Left lung (tissue), 10 donors: ENCODE results near the gene RIPOR3. TPM values are rescaled to one million over a fixed set of nuclear protein-coding genes. Genes with fewer than 3 reads are reported as not detected.
"Not testable (repeated sequence)": the region's sequence is repeated elsewhere in the genome, so short reads cannot be mapped to it uniquely, and the experiment has no call there.

Experiments used
- ATAC-seq: fragments of 200-7000 bp; cut with Tn5 transposase; one replicate; pipeline ENCODE4 v1.9.1; 2020; ENCODE audit warnings: moderate library complexity
- DNase-seq, 4 donors: peaks; one replicate each; pipeline ENCODE4 v3.0.0-alpha.2; 2013 to 2020
- H3K27ac ChIP-seq, 2 donors: fragments of 200-600 bp; sonication (generic) in 1 of 2; one replicate each; pipeline versions ENCODE4 v1.5.0 to v1.8.0; 2020 to 2021
- H3K27me3 ChIP-seq, 2 donors: fragments of 200-600 bp; sonication (generic) in 1 of 2; one replicate each; pipeline versions ENCODE4 v1.5.0 to v1.8.0; 2020 to 2021
- H3K36me3 ChIP-seq, 2 donors: fragments of 200-600 bp; sonication (generic) in 1 of 2; one replicate each; pipeline versions ENCODE4 v1.5.0 to v1.8.0; 2020 to 2021
- H3K4me1 ChIP-seq, 2 donors: fragments of 200-600 bp; one replicate each; pipeline ENCODE4 v1.8.0; 2021
- H3K4me3 ChIP-seq, 2 donors: fragments of 200-600 bp; sonication (generic) in 1 of 2; one replicate each; pipeline versions ENCODE4 v1.5.0 to v1.8.0; 2020 to 2021; ENCODE audit warnings: mild to moderate bottlenecking in 1 of 2
- H3K9me3 ChIP-seq, 2 donors: fragments of 200-600 bp; sonication (generic) in 1 of 2; one replicate each; pipeline versions ENCODE4 v1.5.0 to v1.8.0; 2020 to 2021
- intact Hi-C, 2 donors: fragments of 100-400 bp; cut with DNase I; formaldehyde crosslinking; loops; one replicate each; pipeline versions ENCODE4 v1.11.2 to v1.14.2; 2022
- polyA plus RNA-seq, 6 donors: library from polyadenylated mRNA; unstranded; fragments of 120-200 nt; gene quantifications; one replicate each; pipeline ENCODE4 v1.2.1, GENCODE V29; 2013; ENCODE audit not compliant: insufficient read length in 6 of 6
- total RNA-seq, 2 donors: library from RNA; stranded (reverse); fragmentation: NEBNext Ultra II Directional; extraction: Animal tissue kit (Norgen Biotek cat#: 25700); gene quantifications; one replicate each; pipeline ENCODE4 v1.2.1, GENCODE V29; 2021
- TF ChIP-seq, protein P1 (sequence below), 2 donors: fragments of 200-600 bp; sonication (generic) in 1 of 2; IDR thresholded peaks; one replicate each; pipeline versions ENCODE4 v1.5.0 to v1.8.0; 2021; ENCODE audit warnings: antibody characterized with exemption in 2 of 2
- donor health status: DM: no; HTN: yes; CAD: no.
- donor health status: DM: no; HTN: no; CAD: no.

Gene RIPOR3
- total and polyA plus RNA-seq, 8 donors, result 2.0 to 7.0 (median 2.8) TPM

DNA sequence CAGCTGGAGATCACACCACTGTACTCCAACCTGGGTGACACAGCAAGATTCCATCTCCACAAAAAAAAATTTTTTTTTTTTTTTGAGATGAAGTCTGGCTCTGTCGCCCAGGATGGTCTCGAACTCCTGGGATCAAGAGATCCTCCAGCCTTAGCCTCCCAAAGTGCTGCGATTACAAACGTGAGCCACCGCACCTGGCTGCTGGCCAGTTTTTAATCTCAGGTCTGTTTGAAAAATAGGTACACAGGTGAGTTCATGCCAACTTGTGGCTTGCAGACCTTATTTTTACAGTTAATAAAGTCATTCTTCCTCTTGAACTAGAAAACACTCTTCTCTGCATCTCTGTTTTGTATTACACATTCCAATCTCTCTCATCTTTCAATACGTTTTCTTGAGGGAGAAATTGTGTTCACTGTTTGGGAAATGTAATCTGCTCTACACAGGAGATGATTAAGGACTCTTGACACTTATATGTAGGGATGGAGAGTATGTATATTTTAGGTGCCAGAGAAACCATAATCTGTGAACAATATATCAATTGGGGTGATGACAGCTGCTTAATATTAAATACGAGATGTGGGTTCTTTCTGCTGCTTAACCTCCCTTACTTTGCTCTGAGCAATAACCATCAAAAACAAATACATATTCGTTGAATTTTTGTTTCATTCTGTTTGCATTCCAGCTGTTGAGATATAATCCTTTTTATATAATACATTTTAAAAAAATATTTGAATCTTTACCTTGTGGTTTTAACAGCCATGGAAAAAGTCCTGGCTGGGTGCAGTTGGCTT lies 17.7 kb upstream of the RIPOR3 start:
- DNase-seq (no peak), ATAC-seq (no peak)
- Histone ChIP-seq H3K27ac (no peak overlapping the region), H3K4me1 (peaks cover 0 to 13% of the 10 kb centered on the region in 2 donors), H3K9me3 (no peaks in the 10 kb centered on the region), H3K4me3 (no peak overlapping the region), H3K27me3 (no peaks in the 10 kb centered on the region), H3K36me3 (no peaks in the 10 kb centered on the region)
- TF ChIP-seq, protein P1, sequence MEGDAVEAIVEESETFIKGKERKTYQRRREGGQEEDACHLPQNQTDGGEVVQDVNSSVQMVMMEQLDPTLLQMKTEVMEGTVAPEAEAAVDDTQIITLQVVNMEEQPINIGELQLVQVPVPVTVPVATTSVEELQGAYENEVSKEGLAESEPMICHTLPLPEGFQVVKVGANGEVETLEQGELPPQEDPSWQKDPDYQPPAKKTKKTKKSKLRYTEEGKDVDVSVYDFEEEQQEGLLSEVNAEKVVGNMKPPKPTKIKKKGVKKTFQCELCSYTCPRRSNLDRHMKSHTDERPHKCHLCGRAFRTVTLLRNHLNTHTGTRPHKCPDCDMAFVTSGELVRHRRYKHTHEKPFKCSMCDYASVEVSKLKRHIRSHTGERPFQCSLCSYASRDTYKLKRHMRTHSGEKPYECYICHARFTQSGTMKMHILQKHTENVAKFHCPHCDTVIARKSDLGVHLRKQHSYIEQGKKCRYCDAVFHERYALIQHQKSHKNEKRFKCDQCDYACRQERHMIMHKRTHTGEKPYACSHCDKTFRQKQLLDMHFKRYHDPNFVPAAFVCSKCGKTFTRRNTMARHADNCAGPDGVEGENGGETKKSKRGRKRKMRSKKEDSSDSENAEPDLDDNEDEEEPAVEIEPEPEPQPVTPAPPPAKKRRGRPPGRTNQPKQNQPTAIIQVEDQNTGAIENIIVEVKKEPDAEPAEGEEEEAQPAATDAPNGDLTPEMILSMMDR (IDR thresholded peaks at IDR 0.05), result no peak
- intact Hi-C loops, result no loop called here

DNA sequence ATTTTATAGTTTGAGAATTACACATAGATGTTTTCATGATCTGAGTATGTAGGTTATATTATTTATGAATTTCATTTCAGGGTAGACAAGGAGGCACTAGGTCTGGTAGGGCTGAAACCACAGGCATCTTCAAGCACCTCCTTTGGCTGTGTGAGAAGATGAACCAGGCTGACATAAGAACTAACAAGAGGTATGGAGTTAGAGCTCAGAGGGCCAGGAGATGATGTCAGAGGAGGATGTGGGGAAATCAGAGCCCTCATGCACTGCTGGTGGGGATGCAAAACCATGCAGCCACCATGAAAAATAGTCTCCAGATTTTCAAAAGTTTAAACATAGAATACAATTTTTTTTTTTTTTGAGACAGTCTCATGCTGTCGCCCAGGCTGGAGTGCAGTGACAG lies 13.6 kb upstream of the RIPOR3 start:
- Histone ChIP-seq H3K36me3 (no peaks in the 10 kb centered on the region), H3K4me1 (no peaks in the 10 kb centered on the region), H3K27ac (no peak overlapping the region), H3K27me3 (no peaks in the 10 kb centered on the region), H3K4me3 (no peak overlapping the region), H3K9me3 (no peaks in the 10 kb centered on the region)
- TF ChIP-seq, protein P1 (IDR thresholded peaks at IDR 0.05), result no peak
- ATAC-seq (peak; percentile 64), DNase-seq (no peak)
- intact Hi-C loops, result no loop called here

DNA sequence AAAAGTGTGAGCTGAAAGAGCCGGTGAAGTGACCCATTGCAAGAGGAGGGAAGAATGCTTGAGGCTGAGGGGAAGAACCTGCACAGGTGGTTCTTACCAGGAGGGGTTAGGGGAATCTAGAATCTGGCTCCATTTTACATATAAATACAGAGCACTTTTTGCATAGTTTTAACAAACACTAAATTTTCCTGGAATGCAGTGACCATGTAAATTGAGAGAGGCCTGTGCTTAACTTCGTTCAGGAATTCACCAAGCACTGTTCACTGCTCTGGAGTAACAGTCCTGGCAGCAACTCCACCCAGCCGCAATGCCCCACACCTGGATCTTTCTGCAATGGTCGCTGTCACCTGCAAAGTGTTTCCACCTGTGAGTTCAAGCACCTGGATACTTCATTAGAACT lies 13.2 kb upstream of the RIPOR3 start:
- Histone ChIP-seq H3K27ac (no peak overlapping the region), H3K4me1 (no peaks in the 10 kb centered on the region), H3K4me3 (no peak overlapping the region), H3K27me3 (no peaks in the 10 kb centered on the region), H3K9me3 (no peaks in the 10 kb centered on the region), H3K36me3 (no peaks in the 10 kb centered on the region)
- peak; percentile 62 for ATAC-seq
- DNase-seq, result no peak
- TF ChIP-seq, protein P1 (IDR thresholded peaks at IDR 0.05), result no peak
- intact Hi-C loops, result no loop called here

DNA sequence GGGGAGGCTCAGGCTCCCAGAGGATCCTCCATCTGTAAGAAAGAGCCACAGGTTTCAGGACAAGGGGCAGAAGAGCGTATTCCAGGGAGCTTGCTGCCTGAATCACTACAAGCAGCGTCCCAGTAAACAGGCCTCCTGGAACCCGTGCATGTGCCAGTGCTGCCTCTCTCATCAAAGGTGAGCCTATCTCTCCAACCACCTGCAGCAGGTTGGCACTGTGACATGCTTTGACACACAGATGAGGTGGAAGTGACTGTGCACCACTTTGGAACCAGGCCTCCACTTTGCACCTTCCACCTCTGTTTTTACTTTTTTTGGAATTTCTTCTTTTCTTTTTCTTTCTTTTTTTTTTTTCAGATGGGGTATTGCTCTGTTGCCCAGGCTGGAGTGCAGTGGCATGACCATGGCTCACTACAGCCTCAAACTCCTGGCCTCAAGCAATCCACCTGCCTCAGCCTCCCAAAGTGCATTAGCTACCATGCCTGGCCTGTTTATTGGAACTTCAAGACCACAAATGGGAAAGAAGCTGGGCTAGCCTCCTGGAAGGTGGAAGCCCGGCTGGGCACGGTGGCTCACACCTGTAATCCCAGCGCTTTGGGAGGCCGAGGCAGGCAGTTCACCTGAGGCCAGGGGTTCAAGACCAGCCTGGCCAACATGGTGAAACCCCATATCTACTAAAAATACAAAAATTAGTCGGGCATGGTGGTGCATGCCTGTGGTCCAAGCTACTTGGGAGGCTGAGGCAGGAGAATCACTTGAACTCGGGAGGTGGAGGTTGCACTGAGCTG lies 12.5 kb upstream of the RIPOR3 start:
- H3K27me3 ChIP-seq, H3K27ac ChIP-seq, H3K4me3 ChIP-seq, H3K4me1 ChIP-seq, H3K9me3 ChIP-seq, H3K36me3 ChIP-seq, DNase-seq, intact Hi-C loops, ATAC-seq: not testable (repeated sequence)

DNA sequence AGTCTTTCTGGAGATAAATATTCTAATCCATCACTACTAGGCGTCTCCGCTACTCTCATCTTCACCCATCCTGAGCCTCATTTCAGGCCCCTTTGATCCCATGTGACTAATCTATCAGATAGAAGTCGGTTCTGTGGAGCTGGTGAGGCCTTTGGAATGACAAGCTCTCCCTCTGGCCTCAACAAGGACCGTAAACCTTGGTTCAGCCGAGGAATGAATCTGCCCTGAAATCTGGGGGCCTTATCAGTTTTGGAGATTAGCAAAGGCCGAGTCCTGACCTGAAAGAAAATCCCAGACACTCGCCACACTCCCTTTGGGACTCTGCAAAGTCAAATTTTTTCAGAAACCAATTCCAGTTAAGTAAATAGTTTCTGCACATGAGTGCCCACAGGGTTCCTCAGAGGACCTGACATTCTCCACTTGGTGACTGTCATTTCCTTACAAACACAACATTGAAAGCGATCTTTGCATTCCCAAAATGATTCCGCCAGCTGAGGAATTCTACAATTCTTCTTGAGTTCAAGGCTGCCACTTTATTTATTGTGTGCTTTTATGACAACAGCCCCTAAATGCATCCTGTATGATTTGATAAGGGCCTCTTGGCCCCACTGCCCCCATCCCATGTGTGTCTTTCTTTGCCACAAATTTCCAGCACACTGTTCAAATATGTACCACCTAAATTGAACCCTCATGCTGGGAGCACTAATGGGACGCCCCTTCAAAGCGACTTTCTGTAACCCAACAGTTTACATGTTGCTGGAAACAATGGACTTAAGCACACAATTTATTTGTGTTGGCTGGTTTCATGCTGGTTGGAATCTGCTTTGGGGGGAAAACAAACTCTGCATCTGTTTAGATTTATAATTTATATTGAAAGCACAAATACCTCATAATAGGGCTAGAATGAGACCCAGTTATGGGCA lies 10.0 kb upstream of the RIPOR3 start:
- H3K4me3 ChIP-seq, result no peak overlapping the region
- no peaks in the 10 kb centered on the region for H3K27me3 ChIP-seq
- DNase-seq, result no peak
- H3K27ac ChIP-seq, result no peak overlapping the region
- H3K4me1 ChIP-seq, result no peaks in the 10 kb centered on the region
- no peak for ATAC-seq
- intact Hi-C loops, result no loop called here
- TF ChIP-seq, protein P1 (IDR thresholded peaks at IDR 0.05), result no peak
- H3K36me3 ChIP-seq, result no peaks in the 10 kb centered on the region
- no peaks in the 10 kb centered on the region for H3K9me3 ChIP-seq
